ENCODE data around the gene PPIC. TPM values are rescaled to one million over a fixed set of nuclear protein-coding genes. Genes with fewer than 3 reads are reported as not detected.
"Not testable (repeated sequence)": the region's sequence is repeated elsewhere in the genome, so short reads cannot be mapped to it uniquely, and the experiment has no call there.

The PPIC gene
- total RNA-seq, 5 donors from 2014 or later (not counting 1 experiment from before 2014, with no cell fraction given) = 0.26 TPM; not detected in 4

DNA sequence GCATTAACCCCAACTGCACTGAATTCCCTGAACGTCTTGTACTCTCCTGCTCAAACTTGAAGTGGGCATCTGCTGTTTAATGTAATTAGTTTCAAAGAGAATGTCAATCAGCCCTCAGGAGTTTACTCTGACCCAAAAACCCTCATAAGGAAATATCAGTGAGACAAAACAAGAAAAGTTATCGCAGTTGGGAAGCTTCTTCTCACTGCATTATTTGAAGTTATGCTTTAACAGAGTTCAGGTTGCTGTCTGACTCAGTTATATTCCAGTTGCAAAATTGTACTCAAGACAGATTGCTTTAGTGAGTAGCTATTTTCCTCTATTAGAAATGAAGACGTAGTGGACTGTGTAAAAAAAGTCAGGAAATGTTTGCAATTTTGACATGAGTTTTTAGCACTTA is 52.1 kb downstream of the PPIC start:
- H3K9me3 Mint-ChIP-seq = no peaks in the 10 kb centered on the region
- ChIA-PET CTCF (no interaction called here), POLR2A (no interaction called here)
- Histone ChIP-seq H3K4me3 (ENCODE audit: control insufficient read depth in 1 of 2, extremely low read depth in 1 of 2, low read length in 1 of 2) (no peak overlapping the region), H3K27me3 (replicated peaks in 1 of 2; ENCODE audit: control insufficient read depth in 2 of 2, extremely low read depth in 1 of 2, insufficient read depth in 2 of 2, low read length in 1 of 2) (no peaks in the 10 kb centered on the region), H3K36me3 (ENCODE audit: control insufficient read depth in 2 of 2, extremely low read depth in 1 of 2, insufficient read depth in 1 of 2, low read length in 1 of 2) (no peaks in the 10 kb centered on the region), H3K4me1 (ENCODE audit: control insufficient read depth in 1 of 2, extremely low read depth in 1 of 2, insufficient read depth in 2 of 2, low read length in 2 of 2) (no peaks in the 10 kb centered on the region), H3K27ac (ENCODE audit: low read length) (no peak overlapping the region), H3K9me3 (no peaks in the 10 kb centered on the region)
- no peak for ATAC-seq (replicated peaks in 1 of 4)
- no peaks in the 10 kb centered on the region for H3K4me1 Mint-ChIP-seq
- WGBS (ENCODE audit: insufficient coverage) = 67% methylated on average over 1 of the region's 3 CpGs
- peaks cover 3% of the 10 kb centered on the region for H3K36me3 Mint-ChIP-seq
- no peak for DNase-seq
- H3K27ac Mint-ChIP-seq = no peak overlapping the region
- H3K4me3 Mint-ChIP-seq = no peak overlapping the region
- peaks cover 0 to 4% of the 10 kb centered on the region in 2 donors for H3K27me3 Mint-ChIP-seq

DNA sequence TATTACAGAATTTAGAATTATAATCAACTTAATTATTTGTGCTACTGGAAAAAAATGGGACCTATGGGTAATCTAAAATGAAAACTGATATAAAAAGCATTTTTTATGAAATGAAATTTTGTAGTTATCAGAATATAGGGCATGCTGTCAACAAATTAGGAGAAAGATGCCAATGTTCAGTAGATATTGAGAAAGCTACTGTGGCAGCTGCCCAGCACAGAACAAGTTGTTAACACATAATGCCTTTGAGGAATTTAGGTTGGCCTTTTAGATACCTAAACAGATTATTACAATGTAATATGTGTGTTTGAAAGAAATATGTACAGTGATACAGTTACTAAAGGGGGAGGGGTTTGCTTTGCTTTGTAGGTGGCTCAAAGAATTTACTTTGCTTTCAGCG is 54.1 kb downstream of the PPIC start:
- Histone ChIP-seq H3K27me3 (replicated peaks in 1 of 2; ENCODE audit: control insufficient read depth in 2 of 2, extremely low read depth in 1 of 2, insufficient read depth in 2 of 2, low read length in 1 of 2) (no peaks in the 10 kb centered on the region), H3K36me3 (ENCODE audit: control insufficient read depth in 2 of 2, extremely low read depth in 1 of 2, insufficient read depth in 1 of 2, low read length in 1 of 2) (no peaks in the 10 kb centered on the region), H3K27ac (ENCODE audit: low read length) (no peak overlapping the region), H3K9me3 (no peaks in the 10 kb centered on the region), H3K4me3 (ENCODE audit: control insufficient read depth in 1 of 2, extremely low read depth in 1 of 2, low read length in 1 of 2) (no peak overlapping the region), H3K4me1 (ENCODE audit: control insufficient read depth in 1 of 2, extremely low read depth in 1 of 2, insufficient read depth in 2 of 2, low read length in 2 of 2) (no peaks in the 10 kb centered on the region)
- H3K4me3 Mint-ChIP-seq = no peak overlapping the region
- H3K27ac Mint-ChIP-seq = no peak overlapping the region
- ChIA-PET POLR2A (no interaction called here), CTCF (no interaction called here)
- H3K9me3 Mint-ChIP-seq = no peaks in the 10 kb centered on the region
- H3K36me3 Mint-ChIP-seq = peaks cover 3% of the 10 kb centered on the region
- no peak for DNase-seq
- no CpG with 5 or more reads among the region's 1 CpG for WGBS (ENCODE audit: insufficient coverage)
- peaks cover 0 to 4% of the 10 kb centered on the region in 2 donors for H3K27me3 Mint-ChIP-seq
- no peak for ATAC-seq (replicated peaks in 1 of 4)
- H3K4me1 Mint-ChIP-seq = no peaks in the 10 kb centered on the region

DNA sequence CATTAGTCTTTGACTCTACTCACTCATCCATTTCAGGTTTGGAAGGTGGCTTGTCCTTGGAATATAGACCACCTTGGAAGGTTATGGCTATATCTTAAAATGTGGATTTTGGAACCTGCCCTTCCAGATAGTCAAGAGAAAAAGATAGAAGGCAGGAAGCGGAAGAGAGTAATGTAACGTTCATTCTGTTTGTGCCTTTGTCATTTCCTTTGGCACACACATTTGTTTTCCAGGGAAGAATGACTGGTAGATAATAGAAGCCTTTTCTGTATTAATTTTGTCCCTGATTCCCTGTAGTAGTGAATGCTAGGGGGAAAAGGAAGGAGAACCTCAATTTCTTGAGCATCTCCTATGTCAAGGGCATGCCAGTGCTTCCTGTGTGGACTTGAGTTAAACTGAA is 54.7 kb downstream of the PPIC start:
- no peaks in the 10 kb centered on the region for H3K4me1 Mint-ChIP-seq
- H3K4me3 Mint-ChIP-seq = no peak overlapping the region
- Histone ChIP-seq H3K9me3 (no peaks in the 10 kb centered on the region), H3K36me3 (ENCODE audit: control insufficient read depth in 2 of 2, extremely low read depth in 1 of 2, insufficient read depth in 1 of 2, low read length in 1 of 2) (no peaks in the 10 kb centered on the region), H3K4me1 (ENCODE audit: control insufficient read depth in 1 of 2, extremely low read depth in 1 of 2, insufficient read depth in 2 of 2, low read length in 2 of 2) (no peaks in the 10 kb centered on the region), H3K27me3 (replicated peaks in 1 of 2; ENCODE audit: control insufficient read depth in 2 of 2, extremely low read depth in 1 of 2, insufficient read depth in 2 of 2, low read length in 1 of 2) (no peaks in the 10 kb centered on the region), H3K27ac (ENCODE audit: low read length) (no peak overlapping the region), H3K4me3 (ENCODE audit: control insufficient read depth in 1 of 2, extremely low read depth in 1 of 2, low read length in 1 of 2) (no peak overlapping the region)
- WGBS (ENCODE audit: insufficient coverage) = 90% methylated on average over 2 of the region's 2 CpGs
- DNase-seq = no peak
- CTCF ChIA-PET = no interaction called here
- H3K36me3 Mint-ChIP-seq = peaks cover 3% of the 10 kb centered on the region
- no peak overlapping the region for H3K27ac Mint-ChIP-seq
- H3K27me3 Mint-ChIP-seq = peaks cover 0 to 4% of the 10 kb centered on the region in 2 donors
- H3K9me3 Mint-ChIP-seq = no peaks in the 10 kb centered on the region
- no peak for ATAC-seq (replicated peaks in 1 of 4)
- POLR2A ChIA-PET = no interaction called here

DNA sequence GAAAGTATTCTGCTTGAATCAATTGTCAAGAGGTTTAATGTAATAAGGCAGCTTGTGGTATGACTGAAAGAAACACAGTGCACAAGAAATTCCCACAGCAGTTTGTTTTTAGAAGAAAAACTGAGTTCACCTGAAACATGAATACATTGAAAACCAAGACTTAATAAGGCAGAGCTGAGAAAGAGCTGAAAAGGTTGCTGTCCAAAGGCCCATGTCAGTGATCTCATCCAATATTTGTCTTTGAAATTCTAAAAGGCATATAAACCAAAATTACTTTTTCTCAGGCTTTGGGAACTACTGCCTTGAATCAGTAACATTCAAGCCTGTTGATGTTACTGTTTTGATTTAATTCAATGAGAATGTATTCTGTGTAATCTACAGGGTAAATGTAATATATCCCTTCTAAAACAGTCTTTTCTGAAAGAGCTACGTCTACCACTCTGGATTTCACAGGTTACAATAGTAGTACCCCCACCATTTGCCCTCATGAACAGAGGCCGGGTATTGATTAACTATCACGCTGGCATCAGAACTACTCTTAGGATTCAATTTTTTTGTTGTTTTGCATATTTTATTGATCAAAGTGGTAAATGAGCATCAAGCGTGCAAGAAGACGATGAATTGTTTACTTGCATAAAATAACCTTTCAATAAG is 57.8 kb downstream of the PPIC start:
- Mint-ChIP-seq H3K36me3 (peaks cover 3% of the 10 kb centered on the region), H3K4me3 (no peak overlapping the region), H3K9me3 (no peaks in the 10 kb centered on the region), H3K27ac (no peak overlapping the region), H3K4me1 (no peaks in the 10 kb centered on the region), H3K27me3 (no peaks in the 10 kb centered on the region)
- DNase-seq (no peak), ATAC-seq (replicated peaks in 1 of 4) (no peak)
- no peak overlapping the region for H3K27ac ChIP-seq (ENCODE audit: low read length)
- no peaks in the 10 kb centered on the region for H3K27me3 ChIP-seq (replicated peaks in 1 of 2; ENCODE audit: control insufficient read depth in 2 of 2, extremely low read depth in 1 of 2, insufficient read depth in 2 of 2, low read length in 1 of 2)
- H3K4me3 ChIP-seq (ENCODE audit: control insufficient read depth in 1 of 2, extremely low read depth in 1 of 2, low read length in 1 of 2) = no peak overlapping the region
- no peaks in the 10 kb centered on the region for H3K9me3 ChIP-seq
- POLR2A ChIA-PET = interaction anchor here in 1 of 2 donors (0.6 kb wide), 1 partner anchor 13 kb away, joined by 3 read pairs; no protein-coding TSS in a partner anchor
- H3K36me3 ChIP-seq (ENCODE audit: control insufficient read depth in 2 of 2, extremely low read depth in 1 of 2, insufficient read depth in 1 of 2, low read length in 1 of 2) = no peaks in the 10 kb centered on the region
- CTCF ChIA-PET = no interaction called here
- H3K4me1 ChIP-seq (ENCODE audit: control insufficient read depth in 1 of 2, extremely low read depth in 1 of 2, insufficient read depth in 2 of 2, low read length in 2 of 2) = no peaks in the 10 kb centered on the region
- no CpG with 5 or more reads among the region's 5 CpGs for WGBS (ENCODE audit: insufficient coverage)

DNA sequence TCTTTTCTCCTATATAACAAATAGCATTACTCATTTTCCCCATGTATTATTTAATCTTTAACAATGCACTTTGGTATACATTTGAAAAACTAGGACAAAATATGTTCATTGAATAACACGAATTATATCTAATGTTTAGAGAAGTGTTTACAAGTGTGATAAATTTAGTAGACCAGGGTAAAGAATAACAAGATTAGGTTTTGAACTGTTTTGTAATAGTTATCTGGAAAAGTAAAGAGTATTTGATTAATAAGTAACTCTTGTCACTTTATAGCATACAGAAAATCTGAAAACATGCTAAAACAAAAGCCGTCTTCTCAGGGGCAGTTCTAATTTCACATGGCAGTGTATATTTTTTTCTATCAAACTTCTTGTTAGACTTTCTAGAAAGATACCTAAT is 58.5 kb downstream of the PPIC start:
- Mint-ChIP-seq H3K27me3 (no peaks in the 10 kb centered on the region), H3K4me3 (no peak overlapping the region), H3K4me1 (no peaks in the 10 kb centered on the region), H3K27ac (no peak overlapping the region), H3K9me3 (no peaks in the 10 kb centered on the region), H3K36me3 (peaks cover 7% of the 10 kb centered on the region)
- no peak overlapping the region for H3K27ac ChIP-seq (ENCODE audit: low read length)
- no peaks in the 10 kb centered on the region for H3K4me1 ChIP-seq (ENCODE audit: control insufficient read depth in 1 of 2, extremely low read depth in 1 of 2, insufficient read depth in 2 of 2, low read length in 2 of 2)
- WGBS (ENCODE audit: insufficient coverage) = no CpG with 5 or more reads among the region's 2 CpGs
- ATAC-seq (replicated peaks in 1 of 4) = no peak
- ChIA-PET CTCF (no interaction called here), POLR2A (no interaction called here)
- no peaks in the 10 kb centered on the region for H3K27me3 ChIP-seq (replicated peaks in 1 of 2; ENCODE audit: control insufficient read depth in 2 of 2, extremely low read depth in 1 of 2, insufficient read depth in 2 of 2, low read length in 1 of 2)
- no peaks in the 10 kb centered on the region for H3K36me3 ChIP-seq (ENCODE audit: control insufficient read depth in 2 of 2, extremely low read depth in 1 of 2, insufficient read depth in 1 of 2, low read length in 1 of 2)
- H3K9me3 ChIP-seq = no peaks in the 10 kb centered on the region
- H3K4me3 ChIP-seq (ENCODE audit: control insufficient read depth in 1 of 2, extremely low read depth in 1 of 2, low read length in 1 of 2) = no peak overlapping the region
- DNase-seq = no peak

DNA sequence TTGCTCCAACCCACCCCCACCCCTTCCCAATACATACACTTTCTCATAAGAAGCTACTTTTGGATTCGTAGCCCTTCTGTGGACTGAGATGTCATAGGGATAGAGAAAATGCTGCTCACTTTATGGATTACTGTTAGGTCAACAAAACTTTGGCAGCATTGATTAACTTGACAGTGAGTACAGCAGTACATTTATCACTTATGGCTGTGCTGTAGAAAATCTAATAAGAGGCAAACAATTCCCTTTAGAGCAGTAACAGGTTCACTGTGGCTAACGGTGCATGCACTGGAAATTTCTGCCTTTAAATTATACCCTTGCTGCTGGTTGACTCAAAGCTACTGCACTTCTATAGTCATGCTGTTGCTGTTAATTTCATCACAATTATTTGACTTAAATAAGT is 59.2 kb downstream of the PPIC start:
- Mint-ChIP-seq H3K4me3 (no peak overlapping the region), H3K27ac (no peak overlapping the region), H3K27me3 (no peaks in the 10 kb centered on the region), H3K4me1 (no peaks in the 10 kb centered on the region), H3K9me3 (no peaks in the 10 kb centered on the region), H3K36me3 (peaks cover 11% of the 10 kb centered on the region)
- ChIA-PET POLR2A (interaction anchor here in 1 of 2 donors (0.6 kb wide), 1 partner anchor 429 kb away, joined by 4 read pairs; no protein-coding TSS in a partner anchor), CTCF (no interaction called here)
- Histone ChIP-seq H3K27ac (ENCODE audit: low read length) (no peak overlapping the region), H3K4me3 (ENCODE audit: control insufficient read depth in 1 of 2, extremely low read depth in 1 of 2, low read length in 1 of 2) (no peak overlapping the region), H3K9me3 (no peaks in the 10 kb centered on the region), H3K4me1 (ENCODE audit: control insufficient read depth in 1 of 2, extremely low read depth in 1 of 2, insufficient read depth in 2 of 2, low read length in 2 of 2) (no peaks in the 10 kb centered on the region), H3K27me3 (replicated peaks in 1 of 2; ENCODE audit: control insufficient read depth in 2 of 2, extremely low read depth in 1 of 2, insufficient read depth in 2 of 2, low read length in 1 of 2) (no peaks in the 10 kb centered on the region), H3K36me3 (ENCODE audit: control insufficient read depth in 2 of 2, extremely low read depth in 1 of 2, insufficient read depth in 1 of 2, low read length in 1 of 2) (no peaks in the 10 kb centered on the region)
- WGBS (ENCODE audit: insufficient coverage) = no CpG with 5 or more reads among the region's 2 CpGs
- DNase-seq (no peak), ATAC-seq (replicated peaks in 1 of 4) (no peak)

DNA sequence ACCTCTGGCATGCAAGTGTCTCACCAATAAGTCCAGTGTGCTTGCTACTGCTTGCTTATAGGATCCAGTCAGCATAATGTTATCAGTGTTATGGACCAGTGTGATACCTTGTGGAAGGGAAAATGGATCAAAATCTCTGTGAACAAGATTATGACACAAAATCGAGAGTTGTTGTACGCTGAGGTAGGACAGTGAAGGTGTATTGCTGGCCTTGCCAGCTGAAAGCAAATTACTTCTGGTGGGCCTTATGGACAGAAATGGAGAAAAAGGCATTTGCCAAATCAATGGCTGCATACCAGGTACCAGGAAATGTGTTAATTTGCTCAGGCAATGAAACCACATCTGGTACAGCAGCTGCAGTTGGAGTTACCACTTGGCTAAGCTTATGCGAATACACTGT is 62.3 kb downstream of the PPIC start:
- H3K9me3 Mint-ChIP-seq; H3K27me3 ChIP-seq (replicated peaks in 1 of 2; ENCODE audit: control insufficient read depth in 2 of 2, extremely low read depth in 1 of 2, insufficient read depth in 2 of 2, low read length in 1 of 2); H3K27me3 Mint-ChIP-seq; H3K4me3 Mint-ChIP-seq; H3K4me1 ChIP-seq (ENCODE audit: control insufficient read depth in 1 of 2, extremely low read depth in 1 of 2, insufficient read depth in 2 of 2, low read length in 2 of 2); CTCF ChIA-PET; H3K9me3 ChIP-seq; POLR2A ChIA-PET; ATAC-seq (replicated peaks in 1 of 4); H3K27ac Mint-ChIP-seq; DNase-seq; H3K4me1 Mint-ChIP-seq; H3K4me3 ChIP-seq (ENCODE audit: control insufficient read depth in 1 of 2, extremely low read depth in 1 of 2, low read length in 1 of 2); H3K36me3 ChIP-seq (ENCODE audit: control insufficient read depth in 2 of 2, extremely low read depth in 1 of 2, insufficient read depth in 1 of 2, low read length in 1 of 2); H3K27ac ChIP-seq (ENCODE audit: low read length): not testable (repeated sequence)
- 100% methylated on average over 2 of the region's 3 CpGs for WGBS (ENCODE audit: insufficient coverage)
- H3K36me3 Mint-ChIP-seq = peaks cover 25% of the 10 kb centered on the region

Measured in T-cell (primary cell).